GM21737 (cell line): Measurements from ENCODE around the gene NELFB.
"Not testable (repeated sequence)": the region's sequence is repeated elsewhere in the genome, so short reads cannot be mapped to it uniquely, and the experiment has no call there.

Source experiments
- ATAC-seq: cut with Tn5 transposase; IDR thresholded peaks from one replicate; pipeline ENCODE4 v1.9.1; 2021; ENCODE audit warnings: mild to moderate bottlenecking, moderate library complexity; ENCODE audit not compliant: unreplicated experiment

The NELFB gene

DNA sequence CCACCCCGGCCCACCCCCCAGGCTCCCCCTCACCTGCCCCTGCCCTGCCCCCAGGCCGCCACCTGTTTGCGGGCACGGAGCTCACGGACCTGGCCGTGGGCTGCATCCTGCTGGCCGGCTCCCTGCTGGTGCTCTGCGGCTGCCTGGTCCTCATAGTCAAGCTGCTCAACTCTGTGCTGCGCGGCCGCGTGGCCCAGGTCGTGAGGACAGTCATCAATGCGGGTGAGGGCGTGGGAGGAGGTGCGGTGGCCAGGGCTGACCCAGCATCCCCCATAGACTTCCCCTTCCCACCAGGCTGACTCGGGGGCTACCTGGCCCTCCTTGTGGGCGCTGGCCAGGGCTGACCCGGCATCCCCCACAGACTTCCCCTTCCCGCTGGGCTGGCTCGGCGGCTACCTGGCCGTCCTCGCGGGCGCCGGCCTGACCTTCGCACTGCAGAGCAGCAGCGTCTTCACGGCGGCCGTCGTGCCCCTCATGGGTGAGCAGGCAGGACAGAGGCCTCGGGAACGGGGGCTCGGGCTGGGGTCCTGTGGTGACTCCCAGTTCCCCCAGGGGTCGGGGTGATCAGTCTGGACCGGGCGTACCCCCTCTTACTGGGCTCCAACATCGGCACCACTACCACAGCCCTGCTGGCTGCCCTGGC is 21.0 kb upstream of the NELFB start:
- ATAC-seq = no peak

- no peak for ATAC-seq
These were observed 20.2 kb upstream of the NELFB start for GRCh38 chr9:137234758-137235423.

DNA sequence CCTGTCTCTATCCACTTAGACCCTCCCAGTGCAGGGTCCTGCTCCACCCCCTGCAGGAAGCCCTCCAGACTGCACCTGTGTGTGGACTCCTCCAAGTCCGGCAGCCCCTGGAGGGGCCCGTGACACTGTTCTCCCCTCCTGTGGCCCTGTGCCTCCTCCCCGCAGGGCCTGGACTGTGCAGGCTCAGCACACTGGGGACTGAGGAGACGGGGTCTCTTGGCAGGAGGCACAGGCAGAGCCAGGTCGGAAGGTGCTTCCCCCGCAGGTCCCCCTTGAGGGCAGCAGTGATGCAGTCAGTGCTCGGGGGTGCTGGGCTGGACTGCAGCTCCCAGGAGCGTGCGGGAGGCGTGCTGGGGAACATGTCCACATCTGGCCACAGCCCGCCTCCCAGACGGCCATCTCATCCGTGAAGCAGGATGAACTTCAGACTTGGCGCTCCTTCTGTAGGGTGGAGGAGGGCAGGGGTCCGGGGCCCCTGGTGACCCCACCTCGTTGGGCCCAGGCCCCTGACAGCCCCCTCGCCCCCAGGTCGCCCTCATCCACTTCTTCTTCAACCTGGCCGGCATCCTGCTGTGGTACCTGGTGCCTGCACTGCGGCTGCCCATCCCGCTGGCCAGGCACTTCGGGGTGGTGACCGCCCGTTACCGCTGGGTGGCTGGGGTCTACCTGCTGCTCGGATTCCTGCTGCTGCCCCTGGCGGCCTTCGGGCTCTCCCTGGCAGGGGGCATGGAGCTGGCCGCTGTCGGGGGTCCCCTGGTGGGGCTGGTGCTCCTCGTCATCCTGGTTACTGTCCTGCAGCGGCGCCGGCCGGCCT is 19.5 kb upstream of the NELFB start:
- ATAC-seq = no peak

DNA sequence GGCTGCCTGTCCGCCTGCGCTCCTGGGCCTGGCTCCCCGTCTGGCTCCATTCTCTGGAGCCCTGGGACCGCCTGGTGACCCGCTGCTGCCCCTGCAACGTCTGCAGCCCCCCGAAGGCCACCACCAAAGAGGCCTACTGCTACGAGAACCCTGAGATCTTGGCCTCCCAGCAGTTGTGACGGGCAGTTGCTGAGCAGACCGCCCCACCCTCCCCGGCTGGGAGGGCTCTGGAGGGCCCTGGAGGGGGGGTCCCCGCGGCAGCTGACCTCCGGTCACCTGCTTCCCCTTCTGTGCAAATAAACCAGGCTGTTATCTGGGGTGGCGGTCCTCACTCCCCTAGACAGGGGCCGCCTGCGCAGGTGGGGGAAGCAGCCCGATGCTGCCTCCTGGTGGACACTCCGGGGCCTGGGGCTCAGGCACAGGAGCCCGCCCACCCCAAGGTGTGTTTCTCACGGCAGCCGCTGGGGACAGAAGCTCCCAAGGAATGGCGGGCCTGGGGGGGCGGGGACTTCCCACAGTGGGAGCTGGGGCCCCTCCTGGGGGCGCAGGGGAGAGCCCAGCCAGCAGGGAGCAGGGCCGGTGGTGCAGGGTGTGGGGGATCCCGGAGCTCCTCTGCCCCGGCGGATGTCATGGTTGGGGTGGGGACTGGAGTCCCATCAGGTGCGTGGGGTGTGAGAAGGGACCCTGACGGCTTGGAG is 18.7 kb upstream of the NELFB start:
- ATAC-seq = no peak

- ATAC-seq = no peak
These were observed 18.1 kb upstream of the NELFB start for GRCh38 chr9:137236936-137237421.

GRCh38 chr9:137237759-137238726 is 17.1 kb upstream of the NELFB start:
- no peak for ATAC-seq

DNA sequence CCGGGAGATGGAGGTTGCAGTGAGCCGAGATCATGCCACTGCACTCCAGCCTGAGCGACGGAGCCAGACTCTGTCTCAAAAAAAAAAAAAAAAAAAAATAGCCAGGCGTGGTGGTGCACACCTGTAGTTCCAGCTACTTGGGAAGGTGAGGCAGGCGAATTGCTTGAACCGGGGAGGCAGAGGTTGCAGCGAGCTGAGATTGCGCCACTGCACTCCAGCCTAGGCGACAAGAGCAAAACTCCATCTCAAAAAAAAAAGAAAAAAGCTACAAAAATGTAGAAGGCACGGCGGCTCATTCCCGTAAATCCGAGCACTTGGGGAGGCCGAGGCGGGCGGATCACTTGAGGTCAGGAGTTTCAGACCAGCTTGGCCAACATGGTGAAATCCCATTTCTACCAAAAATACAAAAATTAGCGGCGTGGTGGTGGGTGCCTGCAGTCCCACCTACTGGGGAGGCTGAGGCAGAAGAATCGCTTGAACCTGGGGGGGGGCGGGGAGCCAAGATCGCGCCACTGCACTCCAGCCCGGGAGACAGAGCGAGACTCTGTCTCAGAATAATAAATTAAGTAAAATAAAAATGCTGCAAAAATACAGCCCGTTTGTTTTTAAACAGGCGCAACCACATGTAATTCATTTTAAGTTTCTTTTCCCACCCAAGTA is 15.5 kb upstream of the NELFB start:
- ATAC-seq = not testable (repeated sequence)

DNA sequence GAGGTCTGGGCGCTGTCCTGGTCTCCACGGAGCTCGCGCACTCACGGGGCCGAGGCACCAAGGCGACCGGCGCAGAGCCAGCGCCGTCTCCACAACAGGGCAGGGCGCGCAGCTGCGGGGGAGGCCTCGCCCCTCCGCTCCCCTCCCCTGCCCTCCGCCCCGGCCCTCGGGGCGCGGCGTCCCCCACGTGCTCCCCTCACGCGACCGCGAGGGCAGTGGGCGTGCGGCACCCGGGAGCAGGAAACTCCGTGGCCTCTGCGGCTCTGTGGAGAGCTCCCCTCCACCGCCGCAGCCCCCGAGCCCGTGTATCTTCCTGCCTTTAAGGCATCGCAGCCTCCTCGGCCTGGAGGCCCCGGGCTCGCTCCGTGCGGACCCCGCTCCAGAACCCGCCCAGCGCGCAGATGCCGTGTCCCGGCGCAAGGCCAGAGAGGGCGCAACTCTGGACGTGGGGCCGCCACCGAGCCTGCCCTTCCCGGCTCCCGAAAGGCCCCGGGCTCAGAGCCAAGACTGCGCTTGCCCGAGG is 14.7 kb upstream of the NELFB start:
- ATAC-seq = peak; percentile 25

GRCh38 chr9:137240841-137241489 is 14.2 kb upstream of the NELFB start, which contains the start of gene TUBB4B:
TSS of gene TUBB4B (plus strand) at chr9:137241287. CDS start at chr9:137241361, 74 bp downstream.
- ATAC-seq = peak; percentile 62

DNA sequence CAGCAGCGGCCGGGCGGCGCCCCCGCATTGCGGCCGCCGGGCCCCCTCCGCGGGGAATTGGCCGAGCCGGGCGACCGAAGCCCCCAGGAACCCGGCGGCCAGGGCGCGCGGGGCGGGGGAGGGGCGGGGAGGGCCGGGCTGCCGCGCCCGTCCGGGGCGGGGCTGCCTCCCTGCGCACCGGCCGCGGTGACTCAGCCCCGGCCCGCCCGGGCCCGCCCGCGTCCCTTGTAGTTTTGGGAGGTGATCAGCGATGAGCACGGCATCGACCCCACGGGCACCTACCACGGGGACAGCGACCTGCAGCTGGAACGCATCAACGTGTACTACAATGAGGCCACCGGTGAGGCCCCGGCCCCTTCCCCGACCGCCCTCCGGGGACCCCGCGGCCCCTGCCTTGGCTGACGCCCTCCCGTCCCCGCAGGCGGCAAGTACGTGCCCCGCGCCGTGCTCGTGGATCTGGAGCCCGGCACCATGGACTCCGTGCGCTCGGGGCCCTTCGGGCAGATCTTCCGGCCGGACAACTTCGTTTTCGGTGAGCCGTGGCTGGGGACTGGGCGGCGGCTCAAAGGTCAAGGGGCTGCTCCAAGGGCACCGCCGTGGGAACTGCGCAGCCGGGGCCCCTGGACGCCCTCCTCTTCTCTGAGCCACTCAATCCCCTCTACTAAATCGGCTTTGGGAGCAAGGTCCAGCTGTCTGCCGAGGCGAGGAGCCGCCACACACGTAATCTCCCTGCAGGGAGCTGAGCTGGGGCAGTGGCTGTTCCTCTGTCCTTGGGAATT is 13.4 kb upstream of the NELFB start:
- no peak for ATAC-seq

DNA sequence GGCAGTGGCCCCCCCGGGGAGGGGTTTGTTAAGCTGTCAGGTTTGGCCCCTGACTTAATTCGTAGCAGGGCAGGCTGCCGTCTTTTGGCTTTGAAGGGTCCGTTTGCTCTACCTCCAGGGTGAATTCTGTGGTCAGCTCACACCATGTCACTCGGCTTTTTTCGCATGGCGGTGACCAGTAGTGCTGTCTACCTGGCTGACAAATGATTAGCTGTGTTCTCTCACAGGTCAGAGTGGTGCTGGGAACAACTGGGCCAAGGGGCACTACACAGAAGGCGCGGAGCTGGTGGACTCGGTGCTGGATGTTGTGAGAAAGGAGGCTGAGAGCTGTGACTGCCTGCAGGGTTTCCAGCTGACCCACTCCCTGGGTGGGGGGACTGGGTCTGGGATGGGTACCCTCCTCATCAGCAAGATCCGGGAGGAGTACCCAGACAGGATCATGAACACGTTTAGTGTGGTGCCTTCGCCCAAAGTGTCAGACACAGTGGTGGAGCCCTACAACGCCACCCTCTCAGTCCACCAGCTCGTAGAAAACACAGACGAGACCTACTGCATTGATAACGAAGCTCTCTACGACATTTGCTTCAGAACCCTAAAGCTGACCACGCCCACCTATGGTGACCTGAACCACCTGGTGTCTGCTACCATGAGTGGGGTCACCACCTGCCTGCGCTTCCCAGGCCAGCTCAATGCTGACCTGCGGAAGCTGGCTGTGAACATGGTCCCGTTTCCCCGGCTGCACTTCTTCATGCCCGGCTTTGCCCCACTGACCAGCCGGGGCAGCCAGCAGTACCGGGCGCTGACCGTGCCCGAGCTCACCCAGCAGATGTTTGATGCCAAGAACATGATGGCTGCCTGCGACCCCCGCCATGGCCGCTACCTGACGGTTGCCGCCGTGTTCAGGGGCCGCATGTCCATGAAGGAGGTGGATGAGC is 12.6 kb upstream of the NELFB start:
- no peak for ATAC-seq

DNA sequence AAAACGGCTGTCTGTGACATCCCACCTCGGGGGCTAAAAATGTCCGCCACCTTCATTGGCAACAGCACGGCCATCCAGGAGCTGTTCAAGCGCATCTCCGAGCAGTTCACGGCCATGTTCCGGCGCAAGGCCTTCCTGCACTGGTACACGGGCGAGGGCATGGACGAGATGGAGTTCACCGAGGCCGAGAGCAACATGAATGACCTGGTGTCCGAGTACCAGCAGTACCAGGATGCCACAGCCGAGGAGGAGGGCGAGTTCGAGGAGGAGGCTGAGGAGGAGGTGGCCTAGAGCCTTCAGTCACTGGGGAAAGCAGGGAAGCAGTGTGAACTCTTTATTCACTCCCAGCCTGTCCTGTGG is 11.9 kb upstream of the NELFB start:
- ATAC-seq = not testable (repeated sequence)

- ATAC-seq = no peak
These were observed 11.3 kb upstream of the NELFB start for GRCh38 chr9:137243626-137244485.

DNA sequence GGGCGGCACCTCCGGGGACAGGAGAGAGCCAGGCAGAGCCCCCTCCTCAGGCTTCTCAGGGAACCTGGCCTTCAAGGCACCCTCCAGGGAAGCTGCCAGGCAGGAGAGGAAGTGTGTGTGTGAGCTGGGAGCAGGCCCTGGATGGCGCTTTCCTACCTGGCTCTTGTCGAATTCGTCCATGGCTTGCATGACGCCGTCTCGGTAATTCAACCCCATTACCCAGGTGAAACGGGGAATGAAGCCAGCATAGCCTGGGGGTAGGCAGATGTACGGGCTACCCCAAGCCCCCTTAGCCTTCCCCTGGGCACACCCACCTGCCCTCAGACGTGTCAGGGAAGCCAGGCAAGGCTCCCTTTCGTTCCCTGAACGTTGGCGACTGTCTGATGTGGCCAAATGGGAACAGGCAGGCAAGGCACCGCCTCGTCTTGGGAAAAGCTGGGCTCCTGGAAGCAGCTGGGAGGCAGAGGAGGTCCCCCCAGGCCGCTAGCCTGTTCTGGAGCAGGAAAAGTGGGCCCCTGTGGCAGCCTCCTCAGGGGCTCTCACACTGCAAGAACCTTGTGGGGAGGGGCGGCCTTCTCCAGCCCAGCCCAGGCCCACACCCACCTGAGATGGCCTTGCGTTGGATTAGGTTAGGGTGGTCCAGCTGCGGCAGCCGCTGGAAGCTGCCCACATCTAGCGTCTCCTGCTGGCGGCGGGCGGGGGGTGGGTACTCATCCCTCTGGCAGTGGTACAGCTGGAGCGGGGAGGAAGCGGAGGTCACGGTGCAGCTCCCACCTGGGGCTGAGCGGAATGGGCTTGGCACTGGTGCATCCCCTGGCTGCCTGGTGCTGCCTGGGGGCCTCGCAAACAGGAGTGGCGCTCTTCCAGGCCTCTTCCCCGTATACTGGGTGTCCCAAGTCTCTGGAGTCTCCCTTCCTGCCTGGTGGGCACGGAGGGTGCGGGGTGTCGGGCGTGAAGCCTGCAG is 10.4 kb upstream of the NELFB start:
- ATAC-seq = no peak
